HUES48 (cell line): Measurements from ENCODE around the gene CERS6.

Experiments
- H3K27ac ChIP-seq: one replicate; pipeline ENCODE4 v1.7.0; 2013; ENCODE audit warnings: low read depth, low read length, inconsistent platforms
- H3K27me3 ChIP-seq: 2 replicates; pipeline ENCODE4 v1.6.1; 2013; ENCODE audit warnings: mild to moderate bottlenecking, low read length; ENCODE audit not compliant: control insufficient read depth, insufficient read depth
- H3K36me3 ChIP-seq: 2 replicates; pipeline ENCODE4 v1.6.1; 2013; ENCODE audit warnings: low read length; ENCODE audit not compliant: control insufficient read depth, insufficient read depth
- H3K4me1 ChIP-seq: 2 replicates; pipeline ENCODE4 v1.6.1; 2013; ENCODE audit warnings: mild to moderate bottlenecking, low read length; ENCODE audit not compliant: control insufficient read depth, insufficient read depth
- H3K4me3 ChIP-seq: 2 replicates; pipeline ENCODE4 v1.5.1; 2013; ENCODE audit warnings: mild to moderate bottlenecking, low read depth, low read length
- H3K9ac ChIP-seq: 2 replicates; pipeline ENCODE4 v1.6.1; 2013; ENCODE audit warnings: mild to moderate bottlenecking, low read depth, low read length, moderate library complexity
- H3K9me3 ChIP-seq: 2 replicates; pipeline ENCODE4 v1.6.1; 2013; ENCODE audit warnings: low read length; ENCODE audit not compliant: control insufficient read depth, insufficient read depth

CERS6 gene

GRCh38 chr2:168589236-168590211 is 133.5 kb downstream of the CERS6 start:
- Histone ChIP-seq H3K9ac (no peak overlapping the region; the same call in 1 of the 2 replicates), H3K4me3 (no peak overlapping the region), H3K27me3 (no peaks in the 10 kb centered on the region), H3K27ac (no peak overlapping the region), H3K4me1 (peaks cover 50% of the 10 kb centered on the region), H3K9me3 (no peaks in the 10 kb centered on the region), H3K36me3 (no peaks in the 10 kb centered on the region)

DNA sequence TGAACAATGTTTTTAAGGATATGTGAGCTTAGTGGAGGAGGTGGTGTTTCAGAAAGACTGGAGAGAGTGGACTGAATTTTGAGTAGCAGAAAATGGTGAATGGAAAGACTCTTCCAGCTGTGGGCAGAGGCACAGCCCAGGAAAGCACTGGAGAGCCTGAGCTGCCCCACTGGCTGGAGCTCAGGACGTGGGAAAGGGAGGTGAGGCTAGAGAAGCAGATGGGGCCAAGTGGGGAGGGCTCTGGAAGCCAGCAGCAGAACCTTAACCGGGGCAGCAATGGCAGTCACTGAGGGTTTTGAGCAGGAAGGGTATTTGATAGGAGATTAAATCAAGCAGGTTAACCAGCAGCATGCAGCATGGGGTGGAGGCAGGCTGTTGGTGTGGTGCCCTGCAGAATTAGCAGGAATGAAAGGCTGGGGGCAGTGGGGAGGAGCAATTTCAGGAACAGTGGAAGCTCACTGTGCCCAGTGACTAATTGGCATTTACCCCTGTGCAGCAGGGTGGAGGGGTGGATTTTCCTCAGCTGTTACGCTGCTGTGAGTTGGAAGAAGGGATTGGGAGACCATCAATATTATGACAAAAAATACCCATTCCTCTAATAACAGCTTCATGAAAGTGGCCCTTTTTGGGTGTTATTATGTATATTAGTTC is 136.2 kb downstream of the CERS6 start:
- no peaks in the 10 kb centered on the region for H3K36me3 ChIP-seq
- no peak overlapping the region for H3K9ac ChIP-seq
- no peaks in the 10 kb centered on the region for H3K27me3 ChIP-seq
- H3K4me1 ChIP-seq = peaks cover 52% of the 10 kb centered on the region
- no peak overlapping the region for H3K27ac ChIP-seq
- no peak overlapping the region for H3K4me3 ChIP-seq
- H3K9me3 ChIP-seq = no peaks in the 10 kb centered on the region

GRCh38 chr2:168593713-168594112 is 137.6 kb downstream of the CERS6 start:
- Histone ChIP-seq H3K27me3 (no peaks in the 10 kb centered on the region), H3K4me1 (peaks cover 59% of the 10 kb centered on the region), H3K27ac (no peak overlapping the region)

GRCh38 chr2:168594778-168595177 is 138.7 kb downstream of the CERS6 start:
- Histone ChIP-seq H3K27me3 (no peaks in the 10 kb centered on the region), H3K27ac (no peak overlapping the region), H3K9me3 (no peaks in the 10 kb centered on the region), H3K4me1 (peaks cover 49% of the 10 kb centered on the region), H3K4me3 (no peak overlapping the region), H3K36me3 (no peaks in the 10 kb centered on the region), H3K9ac (no peak overlapping the region)

More at GRCh38 chr2:168593713-168594112, 137.6 kb downstream of the CERS6 start:
- H3K36me3 ChIP-seq = no peaks in the 10 kb centered on the region
- no peak overlapping the region for H3K4me3 ChIP-seq
- no peak overlapping the region for H3K9ac ChIP-seq
- H3K9me3 ChIP-seq = no peaks in the 10 kb centered on the region

GRCh38 chr2:168596881-168597655 is 141.0 kb downstream of the CERS6 start:
- H3K9ac ChIP-seq = no peak overlapping the region
- H3K36me3 ChIP-seq = no peaks in the 10 kb centered on the region
- H3K4me1 ChIP-seq = peaks cover 28% of the 10 kb centered on the region

DNA sequence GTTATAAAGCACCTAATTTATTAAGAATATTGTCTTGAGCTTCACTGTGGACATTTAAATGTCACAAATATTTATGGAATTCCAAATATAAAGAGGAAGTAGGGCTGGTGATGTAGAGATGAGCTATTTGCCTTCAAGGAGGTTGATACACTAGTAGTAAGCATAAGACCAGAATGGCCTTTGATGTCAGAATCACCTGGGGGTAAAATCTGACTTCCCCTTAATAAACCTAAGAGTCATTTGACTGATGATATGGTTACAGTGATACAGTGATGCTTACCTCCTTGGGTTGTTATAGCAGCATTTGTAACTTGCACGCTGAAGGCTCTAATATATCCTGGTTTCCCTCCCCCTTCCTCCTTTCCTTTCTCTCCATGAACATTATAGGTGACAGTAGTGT is 143.7 kb downstream of the CERS6 start:
- Histone ChIP-seq H3K4me1 (peaks cover 15% of the 10 kb centered on the region; the same call in 1 of the 2 replicates), H3K27me3 (no peaks in the 10 kb centered on the region), H3K36me3 (no peaks in the 10 kb centered on the region), H3K4me3 (no peak overlapping the region), H3K27ac (no peak overlapping the region), H3K9ac (no peak overlapping the region), H3K9me3 (peaks cover 7% of the 10 kb centered on the region)

More at GRCh38 chr2:168596881-168597655, 141.0 kb downstream of the CERS6 start:
- Histone ChIP-seq H3K27ac (no peak overlapping the region), H3K4me3 (no peak overlapping the region), H3K27me3 (no peaks in the 10 kb centered on the region), H3K9me3 (no peaks in the 10 kb centered on the region)

DNA sequence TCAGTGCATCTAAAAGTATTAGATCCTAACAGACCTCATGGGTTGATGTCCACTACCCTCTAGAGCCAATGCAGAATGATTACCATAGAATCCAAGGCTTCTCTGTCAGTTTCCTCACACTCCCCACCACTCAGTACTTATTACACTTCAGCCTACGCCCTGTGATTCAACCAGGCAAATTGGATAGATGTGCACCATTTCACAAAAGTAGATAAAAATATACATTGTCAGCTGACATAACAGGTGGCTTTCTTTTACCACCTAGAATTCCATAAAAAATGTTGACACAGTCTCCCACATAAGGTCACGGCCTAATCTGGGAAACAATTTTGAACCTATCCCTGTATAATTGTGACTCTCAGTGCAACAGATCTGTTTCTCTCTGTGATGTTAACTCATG is 144.9 kb downstream of the CERS6 start:
- peaks cover 19% of the 10 kb centered on the region for H3K9me3 ChIP-seq

GRCh38 chr2:168601741-168602140 is 145.7 kb downstream of the CERS6 start:
- no peak overlapping the region for H3K9ac ChIP-seq
- no peak overlapping the region for H3K27ac ChIP-seq
- H3K36me3 ChIP-seq = no peaks in the 10 kb centered on the region
- no peaks in the 10 kb centered on the region for H3K27me3 ChIP-seq
- no peak overlapping the region for H3K4me3 ChIP-seq
- H3K4me1 ChIP-seq = peaks cover 15% of the 10 kb centered on the region; the same call in 1 of the 2 replicates
- H3K9me3 ChIP-seq = peaks cover 19% of the 10 kb centered on the region

More for the DNA sequence above, 144.9 kb downstream of the CERS6 start:
- H3K4me3 ChIP-seq = no peak overlapping the region
- no peaks in the 10 kb centered on the region for H3K27me3 ChIP-seq
- H3K27ac ChIP-seq = no peak overlapping the region
- H3K9ac ChIP-seq = no peak overlapping the region
- no peaks in the 10 kb centered on the region for H3K36me3 ChIP-seq
- H3K4me1 ChIP-seq = peaks cover 15% of the 10 kb centered on the region; the same call in 1 of the 2 replicates

DNA sequence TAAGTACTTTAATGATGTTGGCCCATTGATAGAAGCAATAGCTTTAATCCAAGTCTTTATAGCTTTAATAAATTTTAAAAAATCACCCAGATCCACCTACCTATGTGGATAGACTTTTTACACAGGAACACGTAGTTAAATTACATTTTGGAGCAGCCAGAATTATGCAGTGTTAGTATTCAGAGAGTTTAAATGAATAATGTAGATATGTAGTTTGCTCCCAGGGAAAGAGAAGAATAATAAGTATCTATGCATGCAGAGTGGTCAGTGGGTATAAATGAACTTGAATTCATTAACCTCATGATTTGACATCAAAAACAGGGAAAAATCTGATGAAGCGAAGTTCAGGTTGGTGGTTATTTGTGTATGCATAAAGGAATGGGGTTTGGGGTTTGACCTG is 146.3 kb downstream of the CERS6 start:
- H3K9ac ChIP-seq = no peak overlapping the region
- no peaks in the 10 kb centered on the region for H3K27me3 ChIP-seq
- H3K27ac ChIP-seq = no peak overlapping the region
- peaks cover 19% of the 10 kb centered on the region for H3K9me3 ChIP-seq
- no peak overlapping the region for H3K4me3 ChIP-seq
- H3K4me1 ChIP-seq = peaks cover 14% of the 10 kb centered on the region; the same call in 1 of the 2 replicates
- H3K36me3 ChIP-seq = no peaks in the 10 kb centered on the region

GRCh38 chr2:168602846-168603401 is 146.9 kb downstream of the CERS6 start:
- Histone ChIP-seq H3K4me3 (no peak overlapping the region), H3K27me3 (no peaks in the 10 kb centered on the region), H3K9me3 (peaks cover 19% of the 10 kb centered on the region), H3K4me1 (peaks cover 9% of the 10 kb centered on the region; the same call in 1 of the 2 replicates), H3K9ac (no peak overlapping the region), H3K36me3 (no peaks in the 10 kb centered on the region), H3K27ac (no peak overlapping the region)
